ENCODE data around the gene PIH1D2. TPM values are rescaled to one million over a fixed set of nuclear protein-coding genes. Genes with fewer than 3 reads are reported as not detected.

Gene PIH1D2
- total RNA-seq, 1 experiment from 2014 or later, result 2.7 TPM

GRCh38 chr11:112024178-112024772 is 49.5 kb downstream of the PIH1D2 start:
- Mint-ChIP-seq H3K9me3 (ENCODE audit: unreplicated experiment) (no peaks in the 10 kb centered on the region), H3K4me3 (ENCODE audit: unreplicated experiment) (peak overlapping the region; percentile 94), H3K4me1 (ENCODE audit: low read depth, unreplicated experiment) (peaks cover 17% of the 10 kb centered on the region), H3K27me3 (ENCODE audit: insufficient read depth, unreplicated experiment) (no peaks in the 10 kb centered on the region), H3K27ac (ENCODE audit: unreplicated experiment) (peak overlapping the region; percentile 98), H3K36me3 (ENCODE audit: insufficient read depth, unreplicated experiment) (peaks cover 42% of the 10 kb centered on the region)
- Histone ChIP-seq H3K4me1 (no peaks in the 10 kb centered on the region; the same call in 1 of the 2 replicates), H3K4me3 (ENCODE audit: low read depth, low read length) (peak overlapping the region; percentile 79), H3K36me3 (ENCODE audit: control insufficient read depth, insufficient read depth, low read length) (peaks cover 6% of the 10 kb centered on the region; the same call in 1 of the 2 replicates), H3K27me3 (replicated peaks; ENCODE audit: control insufficient read depth, insufficient read depth, low read length) (no peaks in the 10 kb centered on the region), H3K9me3 (no peaks in the 10 kb centered on the region)
- intact Hi-C loops (cut with micrococcal nuclease; ENCODE audit: unreplicated experiment), result loop anchor here (2.0 kb wide), 3 partner anchors 51 to 97 kb away; partner anchors contain the start of genes DIXDC1, NKAPD1 and PIH1D2
- ChIA-PET CTCF (interaction anchor here (0.7 to 1.8 kb wide), 4 partner anchors 28 to 146 kb away, joined by 3 to 7 read pairs (median 4); no protein-coding TSS in a partner anchor), POLR2A (interaction anchor here (0.6 to 1.9 kb wide), 4 partner anchors 11 to 98 kb away, joined by 3 to 13 read pairs (median 4); no protein-coding TSS in a partner anchor)
- BruUV-seq (replicated peaks), result TSS peak; percentile 86
- no peak for DNase-seq
- no peak for TF ChIP-seq CTCF (IDR thresholded peaks at IDR 0.05; ENCODE audit: insufficient read depth in 1 of 2, low read depth in 1 of 2, low read length in 1 of 2, severe bottlenecking in 1 of 2, unreplicated experiment in 1 of 2)

DNA sequence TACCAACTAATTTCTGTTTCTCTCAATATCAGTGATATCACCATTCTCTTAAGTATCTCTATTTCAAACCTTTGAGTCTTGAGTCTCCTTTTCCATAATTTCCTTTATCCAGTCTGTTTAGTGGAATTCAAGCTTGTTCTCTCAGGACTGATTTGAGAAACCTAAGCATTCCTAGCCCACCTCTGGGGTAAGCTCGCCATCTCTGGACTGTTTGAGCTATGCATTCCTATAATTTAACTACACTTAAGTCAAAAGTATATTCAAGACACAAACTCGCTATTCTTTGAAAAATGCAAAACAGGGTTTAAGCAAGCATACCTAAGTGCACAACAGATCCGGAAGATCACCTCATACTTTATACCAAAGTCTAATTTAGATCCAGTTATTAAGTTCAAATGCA is 50.7 kb downstream of the PIH1D2 start:
- no TSS peak for BruUV-seq (replicated peaks)
- H3K27me3 ChIP-seq (replicated peaks; ENCODE audit: control insufficient read depth, insufficient read depth, low read length), result no peaks in the 10 kb centered on the region
- intact Hi-C loops (cut with micrococcal nuclease; ENCODE audit: unreplicated experiment), result loop anchor here (1.0 kb wide), 2 partner anchors 48 to 92 kb away; no protein-coding TSS in a partner anchor
- H3K36me3 ChIP-seq (ENCODE audit: control insufficient read depth, insufficient read depth, low read length), result 0 out of 2 replicates have a peak, but pooled peaks cover 2% of the 10 kb centered on the region
- POLR2A ChIA-PET, result interaction anchor here (0.6 kb wide), 1 partner anchor 30 kb away, joined by 4 read pairs; no protein-coding TSS in a partner anchor
- DNase-seq, result peak in 1 of 2 experiments; percentile 24
- no peaks in the 10 kb centered on the region for H3K27me3 Mint-ChIP-seq (ENCODE audit: insufficient read depth, unreplicated experiment)
- no peaks in the 10 kb centered on the region for H3K9me3 ChIP-seq
- H3K27ac Mint-ChIP-seq (ENCODE audit: unreplicated experiment), result no peak overlapping the region
- H3K4me1 Mint-ChIP-seq (ENCODE audit: low read depth, unreplicated experiment), result peaks cover 10% of the 10 kb centered on the region
- H3K36me3 Mint-ChIP-seq (ENCODE audit: insufficient read depth, unreplicated experiment), result peaks cover 30% of the 10 kb centered on the region
- CTCF ChIA-PET, result interaction anchor here (0.6 to 1.1 kb wide), 13 partner anchors 9 to 152 kb away, joined by 3 to 29 read pairs (median 5); partner anchors contain the start of genes C11orf52 and DIXDC1
- H3K9me3 Mint-ChIP-seq (ENCODE audit: unreplicated experiment), result no peaks in the 10 kb centered on the region
- peak overlapping the region; percentile 52 for H3K4me3 Mint-ChIP-seq (ENCODE audit: unreplicated experiment)
- H3K4me1 ChIP-seq, result no peaks in the 10 kb centered on the region; the same call in 1 of the 2 replicates
- H3K4me3 ChIP-seq (ENCODE audit: low read depth, low read length), result no peak overlapping the region
- TF ChIP-seq CTCF (IDR thresholded peaks at IDR 0.05; ENCODE audit: insufficient read depth in 1 of 2, low read depth in 1 of 2, low read length in 1 of 2, severe bottlenecking in 1 of 2, unreplicated experiment in 1 of 2), result peak in 1 of 2 experiments; percentile 55

- H3K9me3 Mint-ChIP-seq (ENCODE audit: unreplicated experiment), result no peaks in the 10 kb centered on the region
- no peak overlapping the region for H3K4me3 Mint-ChIP-seq (ENCODE audit: unreplicated experiment)
- no peak overlapping the region for H3K4me3 ChIP-seq (ENCODE audit: low read depth, low read length)
- intact Hi-C loops (cut with micrococcal nuclease; ENCODE audit: unreplicated experiment), result no loop called here
- H3K4me1 Mint-ChIP-seq (ENCODE audit: low read depth, unreplicated experiment), result peaks cover 30% of the 10 kb centered on the region
- no peak for DNase-seq
- no peak for TF ChIP-seq CTCF (IDR thresholded peaks at IDR 0.05; ENCODE audit: insufficient read depth in 1 of 2, low read depth in 1 of 2, low read length in 1 of 2, severe bottlenecking in 1 of 2, unreplicated experiment in 1 of 2)
- no peaks in the 10 kb centered on the region for H3K27me3 ChIP-seq (replicated peaks; ENCODE audit: control insufficient read depth, insufficient read depth, low read length)
- POLR2A ChIA-PET, result no interaction called here
- BruUV-seq (replicated peaks), result no TSS peak
- H3K9me3 ChIP-seq, result no peaks in the 10 kb centered on the region
- H3K4me1 ChIP-seq, result peaks cover 3% of the 10 kb centered on the region; the same call in 1 of the 2 replicates
- H3K27ac Mint-ChIP-seq (ENCODE audit: unreplicated experiment), result no peak overlapping the region
- CTCF ChIA-PET, result no interaction called here
- H3K27me3 Mint-ChIP-seq (ENCODE audit: insufficient read depth, unreplicated experiment), result no peaks in the 10 kb centered on the region
- no peaks in the 10 kb centered on the region for H3K36me3 ChIP-seq (ENCODE audit: control insufficient read depth, insufficient read depth, low read length)
- no peaks in the 10 kb centered on the region for H3K36me3 Mint-ChIP-seq (ENCODE audit: insufficient read depth, unreplicated experiment)
These were observed 54.8 kb downstream of the PIH1D2 start for GRCh38 chr11:112019066-112019465.

Other genes with a start within 250 kb of the PIH1D2 start
- gene ALG9, start 202.4 kb downstream of the PIH1D2 start, total RNA-seq (2022), result 55.3 and 57.4 TPM in 2 replicates
- 4.3 and 4.7 TPM in 2 replicates for gene FDXACB1, start 194.9 kb downstream of the PIH1D2 start, total RNA-seq (2022)
- 69.8 and 71.4 TPM in 2 replicates for gene CFAP68, start 194.5 kb downstream of the PIH1D2 start, total RNA-seq (2022)
- gene CRYAB, start 162.2 kb downstream of the PIH1D2 start, total RNA-seq (2022), result 1.1 and 1.9 TPM in 2 replicates
- gene HSPB2, start 161.3 kb downstream of the PIH1D2 start, total RNA-seq (2022), result not detected in 2 replicates
- 14.4 and 14.8 TPM in 2 replicates for gene C11orf52, start 155.1 kb downstream of the PIH1D2 start, total RNA-seq (2022)
- 4.9 and 6.4 TPM in 2 replicates for gene DIXDC1, start 136.7 kb downstream of the PIH1D2 start, total RNA-seq (2022)
- 99.3 and 100.0 TPM in 2 replicates for gene DLAT, start 48.6 kb downstream of the PIH1D2 start, total RNA-seq (2022)
- 36.9 and 37.4 TPM in 2 replicates for gene NKAPD1, start 282 bp upstream of the PIH1D2 start, total RNA-seq (2022)
- gene TIMM8B, start 12.7 kb upstream of the PIH1D2 start, total RNA-seq (2022), result 147 and 154 TPM in 2 replicates
- 157 and 166 TPM in 2 replicates for gene SDHD, start 12.9 kb upstream of the PIH1D2 start, total RNA-seq (2022)
- 32.8 and 36.5 TPM in 2 replicates for gene IL18, start 90.1 kb upstream of the PIH1D2 start, total RNA-seq (2022)
- gene TEX12, start 93.4 kb upstream of the PIH1D2 start, total RNA-seq (2022), result not detected in 2 replicates
- gene BCO2, start 101.5 kb upstream of the PIH1D2 start, total RNA-seq (2022), result 1.3 and 2.2 TPM in 2 replicates
- 78.0 and 79.5 TPM in 2 replicates for gene PTS, start 152.4 kb upstream of the PIH1D2 start, total RNA-seq (2022)
- gene PLET1, start 186.8 kb upstream of the PIH1D2 start, total RNA-seq (2022), result not detected in 2 replicates

Data from Caco-2 (cell line).